Stimulated activated CD4-positive, alpha-beta T cell treated with anti-CD3 and anti-CD28 coated beads, Interleukin-4, amount 100 ng/mL, for 48 hours (primary cell): ENCODE results near the gene MAPK1.
A peak's percentile ranks its signal among the peaks of the same experiment; 100 is the strongest.
"Not testable (repeated sequence)": the region's sequence is repeated elsewhere in the genome, so short reads cannot be mapped to it uniquely, and the experiment has no call there.

Experiments used
- DNase-seq, 2 donors: peaks; one replicate each; pipeline ENCODE4 v3.0.0-alpha.2; 2020; ENCODE audit warnings: low read depth in 2 of 2

Gene MAPK1

DNA sequence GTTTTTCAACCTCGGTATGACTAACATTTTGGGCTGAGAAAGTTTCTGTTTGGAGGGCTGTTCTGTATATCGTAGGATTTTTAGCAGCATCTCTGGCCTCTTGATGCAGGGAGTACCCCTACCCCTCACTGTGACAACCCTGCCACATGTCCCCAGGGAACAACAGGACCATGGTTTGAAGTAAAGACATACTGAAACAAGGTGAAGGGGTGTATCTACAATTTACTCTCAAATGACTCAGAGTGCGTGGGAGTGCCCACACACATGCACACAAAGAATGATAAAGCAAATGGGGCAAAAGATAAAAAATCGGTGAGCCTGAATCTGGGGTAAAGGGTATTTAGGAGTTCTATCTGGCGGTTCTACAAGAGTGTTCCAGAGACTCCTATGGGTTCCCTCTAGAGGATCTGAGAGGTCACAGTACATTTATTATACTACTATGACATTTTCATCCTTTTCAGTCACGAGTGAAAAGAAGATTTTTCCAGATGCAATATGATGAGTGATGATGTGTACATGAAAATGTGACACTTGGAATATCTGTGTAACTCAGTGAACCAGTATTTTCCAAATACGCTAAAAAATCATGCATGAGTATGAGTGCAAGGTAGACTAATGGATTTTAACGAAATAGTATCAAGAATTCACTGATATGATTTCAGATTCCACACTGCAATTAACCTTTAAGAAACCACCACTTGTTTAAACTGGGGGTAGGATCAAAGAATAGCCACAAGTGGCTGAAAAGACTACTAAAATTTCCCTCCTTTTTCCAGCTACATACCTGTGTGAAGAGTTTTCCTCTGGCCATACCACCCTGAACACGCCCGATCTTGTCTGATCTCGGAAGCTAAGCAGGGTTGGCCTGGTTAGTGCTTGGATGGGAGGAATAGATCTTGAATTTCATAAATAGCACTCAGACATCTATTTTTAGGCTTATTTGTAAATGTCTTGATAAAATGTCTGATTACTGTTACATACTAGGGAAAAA is 75.5 kb downstream of the MAPK1 start:
- DNase-seq: peak; percentile 32 to 47

GRCh38 chr22:21790849-21791610 is 76.4 kb downstream of the MAPK1 start:
- DNase-seq: peak in 1 of 2 donors; percentile 7

DNA sequence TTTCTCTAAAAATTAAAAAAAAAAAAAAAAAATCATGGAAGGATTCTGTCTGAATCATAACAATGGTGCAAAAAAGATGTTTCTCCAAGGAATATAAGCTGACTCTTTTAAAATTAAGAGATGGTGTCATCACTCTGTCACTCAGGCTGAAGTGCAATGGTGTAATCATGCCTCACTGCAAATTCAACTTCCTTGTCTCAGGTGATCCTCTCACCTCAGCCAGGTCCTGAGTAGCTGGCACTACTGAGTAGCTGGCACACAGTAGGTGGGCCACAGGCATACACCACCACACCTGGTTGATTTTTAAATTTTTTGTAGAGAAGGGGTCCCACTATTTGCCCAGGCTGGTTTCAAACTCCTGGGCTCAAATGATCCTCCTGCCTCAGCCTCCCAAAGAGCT is 77.1 kb downstream of the MAPK1 start:
- no peak for DNase-seq

- DNase-seq: not testable (repeated sequence)
Observed at GRCh38 chr22:21787565-21787964, 79.9 kb downstream of the MAPK1 start.

DNA sequence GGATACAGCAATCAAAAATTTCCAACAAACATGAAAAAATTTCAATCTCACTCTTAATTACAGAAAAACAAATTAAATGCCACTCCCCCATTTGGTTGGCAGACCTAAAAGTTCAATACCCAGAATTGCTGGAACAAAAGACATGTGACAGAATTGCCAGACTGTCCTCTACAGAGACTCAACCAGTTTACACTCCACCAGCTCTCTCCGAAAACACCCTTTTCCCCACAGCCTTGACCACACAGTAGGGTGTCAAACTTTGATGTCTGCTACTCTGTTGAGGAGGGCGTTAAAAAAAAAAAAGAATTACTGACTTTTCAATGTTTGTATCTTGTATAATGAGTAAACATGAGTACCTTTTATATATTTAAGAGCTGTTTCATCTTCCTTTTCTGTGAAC is 87.2 kb downstream of the MAPK1 start:
- DNase-seq: no peak

- DNase-seq: no peak
Observed at GRCh38 chr22:21779444-21779843, 88.0 kb downstream of the MAPK1 start.

DNA sequence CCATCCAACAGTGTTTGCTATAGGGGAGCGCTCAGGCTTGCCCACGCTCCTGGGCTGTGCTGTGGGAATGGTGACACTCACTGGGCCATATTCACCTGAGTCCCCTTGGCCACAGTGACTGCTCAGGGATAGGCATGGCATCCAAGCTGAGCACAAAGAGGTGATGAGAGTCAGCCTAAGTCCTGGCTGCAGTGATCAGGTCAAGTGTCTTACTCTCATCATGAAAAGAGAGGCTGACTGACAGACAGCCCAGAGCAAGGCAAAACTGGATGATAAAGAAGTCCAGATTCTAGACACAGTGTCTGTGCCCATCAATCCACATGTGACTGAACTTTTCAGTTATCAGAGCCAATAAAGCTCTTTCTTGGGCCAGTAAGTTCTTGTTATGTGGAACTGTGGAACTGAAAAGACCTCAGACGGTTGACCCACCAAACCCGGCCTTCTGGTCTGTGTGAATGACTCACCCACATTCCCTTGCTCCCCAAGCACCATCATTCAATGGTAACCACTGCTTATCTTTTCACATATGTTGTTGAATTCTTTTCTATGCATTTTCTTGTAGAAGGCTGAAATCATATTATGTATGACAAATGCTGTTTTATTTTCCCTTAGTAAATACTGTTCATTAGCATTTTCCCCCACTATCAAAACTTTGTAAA is 88.6 kb downstream of the MAPK1 start:
- DNase-seq: no peak

GRCh38 chr22:21771631-21771976 is 95.8 kb downstream of the MAPK1 start:
- DNase-seq: no peak

DNA sequence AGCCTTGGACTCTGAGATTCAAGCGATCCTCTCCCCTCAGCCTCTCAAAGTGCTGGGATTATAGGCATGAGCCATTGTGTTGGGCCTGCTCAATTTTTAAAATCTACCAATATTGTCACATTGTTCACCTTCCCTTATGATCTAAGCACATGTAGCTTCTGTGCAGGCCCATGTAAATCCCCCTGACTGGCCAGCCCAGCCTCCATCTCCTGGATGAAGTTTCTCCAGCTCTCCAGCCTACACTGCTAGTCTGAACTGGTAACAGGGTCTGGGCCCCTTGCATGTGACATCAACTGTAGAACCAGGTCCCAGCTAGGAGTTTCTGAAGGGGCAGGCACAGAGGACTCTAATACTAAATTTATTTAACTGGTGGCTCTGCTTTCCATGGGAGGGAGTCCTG is 99.0 kb downstream of the MAPK1 start:
- no peak for DNase-seq

DNA sequence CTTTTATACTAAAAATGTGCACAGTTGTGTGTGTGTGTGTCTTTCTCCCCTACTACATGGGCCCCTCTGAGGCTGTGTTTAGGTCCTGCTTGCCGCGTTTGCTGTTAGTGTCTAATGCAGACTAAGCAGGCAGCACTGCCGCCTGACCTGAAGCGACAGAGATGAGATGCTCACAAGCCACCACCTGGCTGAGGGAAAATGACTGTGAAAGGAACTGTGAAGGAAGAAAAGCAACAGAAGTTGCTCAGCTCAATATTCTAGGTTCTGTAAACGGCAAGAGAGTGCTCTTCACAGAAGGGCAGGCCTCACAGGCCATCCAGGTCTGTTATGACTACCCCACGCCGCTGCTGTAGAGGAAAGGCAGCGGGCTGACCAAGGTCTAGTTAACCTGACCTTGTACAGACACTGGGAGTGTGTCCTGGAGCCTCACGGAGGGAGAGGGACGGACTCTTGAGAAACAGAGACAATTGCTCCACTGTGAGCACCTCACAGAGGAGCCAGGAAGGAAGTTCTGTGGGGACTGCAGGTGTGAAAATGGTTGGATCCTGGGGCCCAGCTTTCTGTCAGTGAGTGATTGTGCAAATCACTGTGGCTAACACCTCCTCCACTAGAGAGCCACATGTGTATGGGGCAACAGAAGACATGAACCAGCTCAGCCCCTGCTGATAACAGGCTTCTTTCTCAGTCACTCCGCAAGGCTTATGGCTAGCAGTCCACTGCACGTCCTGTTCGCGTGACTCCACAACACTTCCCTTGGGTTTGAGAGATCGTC is 100.6 kb downstream of the MAPK1 start:
- DNase-seq: peak; percentile 30 to 57

DNA sequence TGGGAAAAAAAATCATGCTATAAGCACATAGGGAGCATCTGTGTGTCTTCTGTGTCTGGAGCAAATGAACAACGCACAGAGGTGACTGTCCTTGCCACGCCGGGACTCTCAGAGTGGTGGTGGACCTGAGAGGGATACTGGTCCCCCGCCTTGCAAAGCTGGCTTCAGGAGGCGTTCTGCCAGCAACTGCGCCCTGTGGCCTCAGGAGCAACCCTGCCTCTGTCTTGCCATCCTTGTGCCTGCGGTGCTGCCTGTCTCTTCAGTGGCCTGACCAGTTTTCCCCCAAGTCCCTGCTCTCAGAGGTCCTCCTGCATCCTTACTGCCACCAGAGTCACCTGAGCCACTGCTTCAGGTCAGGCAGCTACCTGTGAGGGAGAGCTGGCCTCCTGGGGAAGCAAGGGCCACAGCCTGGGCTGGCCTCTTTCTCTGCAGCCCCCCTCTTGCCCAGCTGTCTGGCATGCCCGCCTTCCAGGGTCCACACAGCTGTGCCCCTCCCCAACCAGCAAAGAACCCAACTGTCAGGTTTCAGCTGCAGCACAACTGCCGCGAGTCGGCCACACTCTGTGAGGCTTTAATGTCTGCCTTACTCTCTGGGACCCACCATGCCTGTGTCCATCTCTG is 101.4 kb downstream of the MAPK1 start:
- DNase-seq: no peak

DNA sequence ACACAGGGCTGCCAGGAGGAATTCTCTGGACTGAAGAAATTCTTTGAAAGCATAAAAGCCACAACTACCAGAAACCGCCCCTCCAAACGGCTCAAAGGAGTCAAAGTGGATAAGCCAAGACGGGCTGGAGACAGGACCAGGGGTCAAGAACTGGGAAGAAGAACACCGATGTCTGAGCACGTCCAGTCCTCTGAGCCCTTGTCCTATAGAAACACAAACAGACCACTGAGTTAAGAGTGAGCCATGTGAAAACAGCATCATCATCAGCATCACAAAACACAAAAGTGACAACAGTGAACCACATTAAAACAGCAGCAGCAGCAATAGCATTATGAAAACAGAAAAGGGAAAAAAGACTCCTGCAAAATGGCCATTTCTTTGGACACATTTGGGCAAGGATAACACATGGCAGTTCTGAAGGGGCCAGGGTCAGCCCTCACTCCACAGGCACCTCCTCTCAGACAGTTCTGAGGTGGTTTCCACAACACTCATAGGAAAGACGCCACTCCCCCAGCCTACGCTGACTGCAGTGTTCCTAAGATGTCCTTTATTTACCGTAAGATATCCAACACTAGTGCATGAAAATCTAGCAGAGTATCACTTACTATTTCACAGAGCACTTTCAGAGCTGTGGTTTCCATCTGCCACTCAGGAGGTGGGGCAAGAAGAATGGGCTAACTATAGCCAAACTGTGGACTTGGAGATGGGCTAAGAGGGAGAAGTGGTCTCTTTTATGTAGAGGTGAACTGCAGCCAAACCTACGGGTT is 103.2 kb downstream of the MAPK1 start:
- DNase-seq: peak in 1 of 2 donors; percentile 30

GRCh38 chr22:21762712-21763581 is 104.5 kb downstream of the MAPK1 start:
- DNase-seq: peak; percentile 19 to 51

DNA sequence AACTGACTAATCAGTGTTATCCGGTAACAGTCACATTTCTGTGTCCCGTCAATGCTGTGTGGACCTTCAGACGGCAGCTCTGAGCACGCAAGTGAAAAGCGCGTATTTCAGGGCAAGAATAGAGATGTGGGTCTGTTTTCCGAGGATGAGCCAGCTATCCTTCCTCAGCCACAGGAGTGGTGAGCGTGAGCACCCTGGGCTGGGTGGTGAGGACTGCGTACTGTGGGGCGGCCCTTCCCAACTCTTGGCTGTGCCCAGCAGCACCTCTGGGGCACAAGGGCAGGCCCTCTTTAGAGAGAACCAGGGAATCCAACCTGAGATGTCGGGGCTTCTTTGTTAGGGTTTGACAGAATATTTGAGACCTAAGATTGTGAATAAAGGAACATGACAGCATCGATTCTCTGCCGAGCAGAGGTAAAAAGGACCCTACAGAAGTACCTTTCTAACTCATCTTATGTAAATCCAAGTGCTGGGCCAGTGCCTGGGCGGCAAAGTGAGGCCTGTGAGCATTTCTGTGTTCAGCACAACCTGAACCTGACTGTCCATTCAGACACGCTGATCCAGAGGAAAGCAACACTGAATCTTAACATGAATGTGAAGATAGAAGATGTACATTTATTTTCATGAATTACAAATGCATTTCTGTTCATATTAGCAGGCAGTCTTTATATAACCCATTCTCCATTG is 105.3 kb downstream of the MAPK1 start:
- no peak for DNase-seq

GRCh38 chr22:21761086-21761485 is 106.4 kb downstream of the MAPK1 start:
- peak in 1 of 2 donors; percentile 44 for DNase-seq

- DNase-seq: no peak
Observed at GRCh38 chr22:21760640-21761039, 106.8 kb downstream of the MAPK1 start.

- DNase-seq: no peak
Observed at GRCh38 chr22:21759646-21760376, 107.6 kb downstream of the MAPK1 start.

GRCh38 chr22:21759093-21759492 is 108.4 kb downstream of the MAPK1 start:
- no peak for DNase-seq
